OCI-LY1 (cell line): Measurements from ENCODE around the gene CLEC16A.

Source experiments
- H2AFZ ChIP-seq: fragments of 200-600 bp; sonication (generic), shearing (Covaris generic); 2 replicates; pipeline ENCODE4 v1.6.0; 2014; ENCODE audit warnings: antibody characterized with exemption, mild to moderate bottlenecking, low read length
- H3F3A ChIP-seq: fragments of 200-600 bp; sonication (generic), shearing (Covaris generic); 2 replicates; pipeline ENCODE4 v1.6.0; 2014; ENCODE audit warnings: mild to moderate bottlenecking, antibody characterized with exemption, low read length, moderate library complexity; ENCODE audit not compliant: insufficient read depth
- H3K27ac ChIP-seq: fragments of 200-600 bp; sonication (generic); 2 replicates; pipeline ENCODE4 v1.5.1; 2014; ENCODE audit warnings: low read length, mixed run types, mild to moderate bottlenecking, low read depth; ENCODE audit not compliant: poor library complexity, severe bottlenecking
- H3K27me3 ChIP-seq: fragments of 200-600 bp; sonication (generic); 2 replicates; pipeline ENCODE4 v1.6.0; 2014; ENCODE audit warnings: antibody characterized with exemption, mild to moderate bottlenecking, low read length, moderate library complexity; ENCODE audit not compliant: insufficient read depth
- H3K36me3 ChIP-seq: fragments of 200-600 bp; sonication (generic); 2 replicates; pipeline ENCODE4 v1.6.1; 2014; ENCODE audit warnings: mild to moderate bottlenecking, antibody characterized with exemption, low read length, moderate library complexity, mixed read lengths; ENCODE audit not compliant: insufficient read depth
- H3K4me1 ChIP-seq: fragments of 200-600 bp; sonication (generic); 2 replicates; pipeline ENCODE4 v1.5.1; 2014; ENCODE audit warnings: mild to moderate bottlenecking, low read length, moderate library complexity; ENCODE audit not compliant: insufficient read depth, severe bottlenecking
- H3K4me2 ChIP-seq: fragments of 200-600 bp; sonication (generic), shearing (Covaris generic); 2 replicates; pipeline ENCODE4 v1.6.1; 2014; ENCODE audit warnings: low read length
- H3K4me3 ChIP-seq: fragments of 200-600 bp; sonication (generic); 2 replicates; pipeline ENCODE4 v1.5.1; 2014; ENCODE audit warnings: low read length, low read depth, mild to moderate bottlenecking, mixed read lengths; ENCODE audit not compliant: poor library complexity, severe bottlenecking
- H3K79me2 ChIP-seq: fragments of 200-600 bp; shearing (Covaris generic); 2 replicates; pipeline ENCODE4 v1.6.1; 2016; ENCODE audit warnings: mixed run types, low read length, mixed read lengths; ENCODE audit not compliant: insufficient read depth
- H3K9ac ChIP-seq: fragments of 200-600 bp; sonication (generic), shearing (Covaris generic); 2 replicates; pipeline ENCODE4 v1.6.1; 2014; ENCODE audit warnings: mild to moderate bottlenecking, low read length, mixed read lengths
- H3K9me2 ChIP-seq: fragments of 200-600 bp; sonication (generic), shearing (Covaris generic); 2 replicates; pipeline ENCODE4 v1.6.1; 2014; ENCODE audit warnings: low read depth, mild to moderate bottlenecking, low read length, mixed read lengths
- H3K9me3 ChIP-seq: fragments of 200-600 bp; shearing (Covaris generic); 2 replicates; pipeline ENCODE4 v1.6.1; 2014; ENCODE audit warnings: low read length, mixed read lengths
- H4K20me1 ChIP-seq: fragments of 200-600 bp; sonication (generic), shearing (Covaris generic); 2 replicates; pipeline ENCODE4 v1.6.0; 2016; ENCODE audit warnings: mild to moderate bottlenecking, low read length; ENCODE audit not compliant: insufficient read depth
- EZH2 ChIP-seq: fragments of 200-600 bp; sonication (generic), shearing (Covaris generic); IDR thresholded peaks from 2 replicates; pipeline ENCODE4 v1.8.0; 2017; ENCODE audit warnings: borderline replicate concordance, mixed run types, mild to moderate bottlenecking, antibody characterized with exemption, low read length, moderate library complexity, mixed read lengths
- TF ChIP-seq, protein P1 (sequence below): fragments of 200-600 bp; sonication (generic), shearing (Covaris generic); IDR thresholded peaks from 2 replicates; pipeline ENCODE4 v1.5.1; 2017; ENCODE audit warnings: mild to moderate bottlenecking, antibody characterized with exemption, low read length, moderate library complexity, mixed read lengths

Gene CLEC16A

DNA sequence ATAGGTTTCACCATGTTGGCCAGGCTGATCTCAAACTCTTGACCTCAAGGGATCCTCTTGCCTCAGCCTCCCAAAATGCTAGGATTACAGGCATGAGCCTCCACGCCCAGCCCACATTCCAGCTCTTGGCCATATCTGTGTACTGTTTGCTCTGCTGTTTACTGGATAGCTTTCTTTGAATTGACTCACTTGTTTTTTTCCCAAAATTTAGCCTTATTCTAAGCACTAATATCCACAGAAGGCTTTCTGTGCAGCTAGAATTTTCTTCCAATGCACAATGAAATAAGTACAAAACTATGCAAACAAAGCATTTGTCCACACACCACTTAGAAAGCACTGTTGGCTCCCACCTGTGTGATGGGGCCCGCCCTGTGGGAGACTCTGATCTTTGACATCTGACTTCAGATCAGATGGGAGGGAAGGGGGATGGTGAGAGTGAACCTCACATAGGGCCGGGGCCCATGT, 72.2 kb downstream of the CLEC16A start:
- Histone ChIP-seq H4K20me1 (no peaks in the 10 kb centered on the region), H3F3A (no peaks in the 10 kb centered on the region), H3K4me3 (no peak overlapping the region), H3K4me2 (no peak overlapping the region), H2AFZ (no peak overlapping the region), H3K9me2 (no peaks in the 10 kb centered on the region), H3K79me2 (no peaks in the 10 kb centered on the region), H3K4me1 (no peaks in the 10 kb centered on the region), H3K9me3 (no peaks in the 10 kb centered on the region), H3K27me3 (no peaks in the 10 kb centered on the region), H3K9ac (no peak overlapping the region), H3K36me3 (peaks cover 24% of the 10 kb centered on the region), H3K27ac (no peak overlapping the region)
- no peak for TF ChIP-seq EZH2
- TF ChIP-seq, protein P1, sequence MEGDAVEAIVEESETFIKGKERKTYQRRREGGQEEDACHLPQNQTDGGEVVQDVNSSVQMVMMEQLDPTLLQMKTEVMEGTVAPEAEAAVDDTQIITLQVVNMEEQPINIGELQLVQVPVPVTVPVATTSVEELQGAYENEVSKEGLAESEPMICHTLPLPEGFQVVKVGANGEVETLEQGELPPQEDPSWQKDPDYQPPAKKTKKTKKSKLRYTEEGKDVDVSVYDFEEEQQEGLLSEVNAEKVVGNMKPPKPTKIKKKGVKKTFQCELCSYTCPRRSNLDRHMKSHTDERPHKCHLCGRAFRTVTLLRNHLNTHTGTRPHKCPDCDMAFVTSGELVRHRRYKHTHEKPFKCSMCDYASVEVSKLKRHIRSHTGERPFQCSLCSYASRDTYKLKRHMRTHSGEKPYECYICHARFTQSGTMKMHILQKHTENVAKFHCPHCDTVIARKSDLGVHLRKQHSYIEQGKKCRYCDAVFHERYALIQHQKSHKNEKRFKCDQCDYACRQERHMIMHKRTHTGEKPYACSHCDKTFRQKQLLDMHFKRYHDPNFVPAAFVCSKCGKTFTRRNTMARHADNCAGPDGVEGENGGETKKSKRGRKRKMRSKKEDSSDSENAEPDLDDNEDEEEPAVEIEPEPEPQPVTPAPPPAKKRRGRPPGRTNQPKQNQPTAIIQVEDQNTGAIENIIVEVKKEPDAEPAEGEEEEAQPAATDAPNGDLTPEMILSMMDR = no peak

DNA sequence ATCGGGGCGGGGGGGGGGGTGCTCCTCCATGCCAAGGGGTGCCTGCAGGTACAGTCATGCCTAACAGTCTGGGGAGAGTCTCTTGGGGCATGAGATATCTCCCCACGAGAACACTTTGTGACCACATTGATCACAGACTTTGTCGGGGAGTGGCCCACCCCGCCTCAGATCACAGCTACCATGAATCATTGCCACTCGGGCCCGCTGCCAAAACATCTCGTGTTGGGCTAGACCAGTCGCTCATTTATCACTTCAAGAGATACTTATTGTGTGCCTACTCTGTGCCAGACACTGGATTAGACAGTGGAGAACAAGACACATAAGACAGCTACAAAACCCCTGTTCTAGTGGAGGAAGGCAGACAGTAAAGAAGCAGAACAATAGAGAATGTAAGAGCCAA, 72.6 kb downstream of the CLEC16A start:
- Histone ChIP-seq H3K27me3 (no peaks in the 10 kb centered on the region), H3K4me1 (no peaks in the 10 kb centered on the region), H2AFZ (no peak overlapping the region), H3F3A (no peaks in the 10 kb centered on the region), H3K36me3 (peaks cover 24% of the 10 kb centered on the region), H3K4me3 (no peak overlapping the region), H3K9ac (no peak overlapping the region), H3K4me2 (no peak overlapping the region), H3K79me2 (no peaks in the 10 kb centered on the region), H3K9me3 (no peaks in the 10 kb centered on the region), H3K9me2 (no peaks in the 10 kb centered on the region), H3K27ac (no peak overlapping the region), H4K20me1 (no peaks in the 10 kb centered on the region)
- no peak for TF ChIP-seq EZH2
- TF ChIP-seq, protein P1 = no peak

DNA sequence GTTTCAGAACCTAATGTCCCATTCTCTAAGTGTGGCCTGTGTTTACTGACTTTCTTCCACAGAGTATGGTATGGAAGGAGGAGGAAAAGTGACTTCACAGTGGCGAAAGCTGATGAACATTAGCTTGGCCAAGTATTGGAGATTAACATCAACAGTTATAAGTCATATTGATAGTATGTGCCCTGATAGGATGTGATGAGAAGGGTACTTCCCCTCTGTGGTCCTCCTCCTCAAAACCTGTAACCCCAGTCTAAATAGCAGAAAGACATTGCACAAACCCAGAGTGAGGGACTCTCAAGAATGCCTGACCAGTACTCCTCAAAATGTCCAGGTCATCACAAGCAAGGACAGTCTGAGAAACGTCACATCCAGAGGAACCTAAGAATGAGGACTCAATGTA, 73.1 kb downstream of the CLEC16A start:
- Histone ChIP-seq H3K27me3 (no peaks in the 10 kb centered on the region), H3K9me2 (no peaks in the 10 kb centered on the region), H3K4me3 (no peak overlapping the region), H3K4me2 (no peak overlapping the region), H3K9me3 (no peaks in the 10 kb centered on the region), H3K36me3 (peaks cover 24% of the 10 kb centered on the region), H3F3A (no peaks in the 10 kb centered on the region), H3K79me2 (no peaks in the 10 kb centered on the region), H3K4me1 (no peaks in the 10 kb centered on the region), H2AFZ (no peak overlapping the region), H3K9ac (no peak overlapping the region), H3K27ac (no peak overlapping the region), H4K20me1 (no peaks in the 10 kb centered on the region)
- TF ChIP-seq, protein P1 = no peak
- TF ChIP-seq EZH2 = no peak
